Fibroblast of the aortic adventitia (primary cell): ENCODE results near the gene DACT3. TPM values are rescaled to one million over a fixed set of nuclear protein-coding genes. Genes with fewer than 3 reads are reported as not detected.

Experiments used
- DNase-seq: peaks from one replicate; pipeline ENCODE4 v3.0.0-alpha.2; 2010; ENCODE audit warnings: low read depth
- H3K4me3 ChIP-seq: 2 replicates; pipeline ENCODE4 v1.5.1; 2011; ENCODE audit warnings: low read depth, mild to moderate bottlenecking, control low read depth, low read length, moderate library complexity
- total RNA-seq: library from RNA; depleted of rRNA; stranded (reverse); fragments of >200 nt; gene quantifications from 2 replicates; pipeline ENCODE4 v1.2.3, GENCODE V29; 2012; ENCODE audit warnings: low replicate concordance
- TF ChIP-seq, protein P1 (sequence below): IDR thresholded peaks from 2 replicates; pipeline ENCODE4 v1.5.1; 2011; ENCODE audit warnings: mild to moderate bottlenecking, low read length, control low read depth, inconsistent platforms; ENCODE audit not compliant: insufficient read depth

Gene DACT3
- total RNA-seq, 1 donor, result 5.1 TPM

DNA sequence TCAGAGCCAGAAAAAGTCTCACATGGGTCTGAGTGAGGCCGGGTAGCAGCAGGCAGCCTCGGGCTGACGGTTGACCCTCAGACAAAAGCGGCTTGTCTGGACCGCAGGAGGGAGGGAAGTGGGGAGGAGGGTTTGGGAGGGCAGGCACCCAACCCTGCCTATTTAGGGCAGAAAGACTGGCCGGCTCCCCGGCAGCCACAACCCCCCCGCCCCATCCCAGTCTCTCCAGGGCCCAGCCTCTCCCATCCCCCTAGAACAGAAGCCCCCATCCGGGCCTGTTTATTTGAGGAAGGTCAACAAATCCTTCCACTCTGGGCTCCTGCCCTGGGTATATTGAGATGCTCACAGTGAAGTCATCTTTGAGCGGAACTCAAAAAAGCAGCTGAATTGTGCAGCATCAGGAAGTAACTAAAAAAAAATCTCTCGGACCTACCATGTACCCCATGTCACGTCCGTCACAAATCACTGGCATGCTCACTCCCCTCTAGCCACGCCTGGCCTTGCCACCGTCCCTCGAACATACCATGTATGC, 6.3 kb downstream of the DACT3 start:
- no peak for DNase-seq
- TF ChIP-seq, protein P1, sequence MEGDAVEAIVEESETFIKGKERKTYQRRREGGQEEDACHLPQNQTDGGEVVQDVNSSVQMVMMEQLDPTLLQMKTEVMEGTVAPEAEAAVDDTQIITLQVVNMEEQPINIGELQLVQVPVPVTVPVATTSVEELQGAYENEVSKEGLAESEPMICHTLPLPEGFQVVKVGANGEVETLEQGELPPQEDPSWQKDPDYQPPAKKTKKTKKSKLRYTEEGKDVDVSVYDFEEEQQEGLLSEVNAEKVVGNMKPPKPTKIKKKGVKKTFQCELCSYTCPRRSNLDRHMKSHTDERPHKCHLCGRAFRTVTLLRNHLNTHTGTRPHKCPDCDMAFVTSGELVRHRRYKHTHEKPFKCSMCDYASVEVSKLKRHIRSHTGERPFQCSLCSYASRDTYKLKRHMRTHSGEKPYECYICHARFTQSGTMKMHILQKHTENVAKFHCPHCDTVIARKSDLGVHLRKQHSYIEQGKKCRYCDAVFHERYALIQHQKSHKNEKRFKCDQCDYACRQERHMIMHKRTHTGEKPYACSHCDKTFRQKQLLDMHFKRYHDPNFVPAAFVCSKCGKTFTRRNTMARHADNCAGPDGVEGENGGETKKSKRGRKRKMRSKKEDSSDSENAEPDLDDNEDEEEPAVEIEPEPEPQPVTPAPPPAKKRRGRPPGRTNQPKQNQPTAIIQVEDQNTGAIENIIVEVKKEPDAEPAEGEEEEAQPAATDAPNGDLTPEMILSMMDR, result no peak
- no peak overlapping the region for H3K4me3 ChIP-seq

DNA sequence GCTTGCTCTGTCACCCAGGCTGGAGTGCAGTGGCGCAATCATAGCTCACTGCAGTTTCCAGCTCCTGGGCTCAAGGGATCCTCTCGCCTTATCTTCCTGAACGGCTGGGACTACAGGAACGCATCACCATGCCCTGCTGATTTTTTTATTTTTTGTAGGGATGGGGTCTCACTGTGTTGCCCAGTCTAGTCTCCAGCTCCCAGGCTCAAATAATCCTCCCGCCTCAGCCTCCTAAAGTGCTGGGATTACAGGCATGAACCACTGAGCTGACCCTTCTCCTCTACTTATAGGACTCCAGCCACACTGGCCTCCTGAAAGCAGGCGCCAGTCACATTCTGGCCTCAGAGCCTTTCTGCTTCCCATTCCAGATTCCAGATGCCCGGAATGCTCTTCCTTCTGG, 10.5 kb downstream of the DACT3 start:
- no peak for DNase-seq
- no peak overlapping the region for H3K4me3 ChIP-seq
- TF ChIP-seq, protein P1, result no peak

DNA sequence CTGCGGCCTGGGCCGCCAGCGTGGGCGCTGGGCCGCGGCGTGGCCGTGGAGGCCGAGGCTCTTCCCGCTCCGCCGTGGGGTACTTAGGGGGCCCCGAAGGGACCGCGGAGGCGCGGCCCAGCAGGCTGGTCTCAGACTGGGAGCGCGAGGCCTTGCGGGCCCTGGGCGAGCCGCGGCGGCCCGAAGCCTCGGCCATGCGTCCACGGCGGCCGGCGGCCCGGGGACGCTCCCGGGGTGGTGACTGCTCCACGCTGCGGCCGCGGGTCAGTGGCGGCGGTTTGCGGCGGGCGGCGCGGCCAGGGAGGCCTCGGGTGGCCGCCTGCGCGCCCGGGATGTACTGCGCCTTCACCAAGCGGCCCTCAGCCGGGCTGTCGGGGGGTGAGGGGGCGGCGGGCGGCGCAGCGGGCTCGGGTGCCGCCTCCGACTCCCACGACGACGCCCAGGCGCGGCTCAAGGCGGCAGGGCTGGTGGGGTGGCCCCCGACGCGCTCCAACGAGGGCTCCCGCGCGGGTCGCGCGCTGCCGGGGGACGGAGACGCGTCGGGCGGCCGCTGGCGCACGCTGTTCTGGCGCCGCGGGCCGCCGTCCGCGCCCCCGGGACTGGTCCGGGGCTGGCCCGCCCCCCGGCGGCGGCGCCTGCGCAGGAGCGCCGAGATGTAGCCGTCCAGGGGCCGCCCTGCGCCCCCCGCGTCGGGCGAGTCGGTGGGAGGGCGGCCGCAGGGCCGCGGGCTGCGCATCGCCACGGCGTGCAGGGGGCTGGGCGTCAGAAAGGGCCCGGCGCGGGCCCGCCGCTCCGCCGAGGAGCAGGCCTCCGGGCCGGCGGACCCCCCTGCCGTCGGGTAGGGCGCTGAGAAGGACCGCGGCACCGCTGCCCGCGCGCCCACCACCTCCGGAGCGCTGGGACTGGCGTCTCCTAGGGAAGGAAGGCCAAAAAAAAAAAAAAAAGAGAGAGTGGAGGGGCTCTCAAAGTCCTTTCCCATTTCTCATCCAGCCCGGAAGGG, 11.7 kb downstream of the DACT3 start:
- TF ChIP-seq, protein P1, result no peak
- no peak for DNase-seq
- no peak overlapping the region for H3K4me3 ChIP-seq

DNA sequence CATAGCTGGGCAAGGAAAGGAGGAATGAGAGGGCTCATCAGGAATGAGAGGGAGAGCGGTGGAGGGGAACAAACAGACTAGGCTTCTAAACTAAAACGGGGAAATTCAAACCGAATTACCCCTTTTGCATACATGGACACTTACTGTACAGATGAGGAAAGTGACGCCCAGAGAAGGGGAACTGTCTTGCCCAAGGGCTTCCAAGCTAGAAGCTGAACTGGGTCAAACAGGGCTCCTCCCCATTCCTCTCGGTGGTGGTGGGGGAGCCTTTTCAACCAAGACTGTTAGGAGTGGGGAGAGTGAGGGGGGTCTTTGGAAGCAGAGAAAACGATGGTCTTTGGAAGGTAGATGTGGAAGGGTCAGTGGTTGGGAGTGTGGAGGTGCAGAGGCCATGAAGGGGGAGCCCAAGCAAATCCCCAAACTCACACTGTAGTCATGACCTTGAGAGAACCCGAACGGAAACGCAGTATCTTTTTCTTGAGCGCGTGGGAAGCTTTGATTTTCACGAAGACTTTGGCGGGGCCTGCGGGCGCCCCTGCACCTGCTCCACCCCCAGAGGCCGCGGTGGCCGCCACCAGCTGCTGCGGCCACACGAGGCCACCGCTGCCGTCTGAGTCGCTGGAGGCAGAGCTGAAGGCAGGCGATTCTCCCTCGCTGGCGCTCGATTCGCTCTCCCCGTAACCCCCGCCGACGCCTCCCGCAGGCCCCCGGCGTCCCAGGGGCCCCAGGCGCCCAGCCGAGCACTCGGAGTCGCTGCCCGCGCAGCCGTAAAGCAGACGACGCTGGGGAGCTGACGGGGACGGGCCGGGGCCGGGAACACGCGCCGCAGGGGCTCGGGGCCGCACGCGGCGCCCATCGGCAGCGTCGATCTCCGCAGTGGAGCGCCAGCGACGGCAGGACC, 12.7 kb downstream of the DACT3 start:
- H3K4me3 ChIP-seq, result no peak overlapping the region
- DNase-seq, result no peak
- TF ChIP-seq, protein P1, result no peak

DNA sequence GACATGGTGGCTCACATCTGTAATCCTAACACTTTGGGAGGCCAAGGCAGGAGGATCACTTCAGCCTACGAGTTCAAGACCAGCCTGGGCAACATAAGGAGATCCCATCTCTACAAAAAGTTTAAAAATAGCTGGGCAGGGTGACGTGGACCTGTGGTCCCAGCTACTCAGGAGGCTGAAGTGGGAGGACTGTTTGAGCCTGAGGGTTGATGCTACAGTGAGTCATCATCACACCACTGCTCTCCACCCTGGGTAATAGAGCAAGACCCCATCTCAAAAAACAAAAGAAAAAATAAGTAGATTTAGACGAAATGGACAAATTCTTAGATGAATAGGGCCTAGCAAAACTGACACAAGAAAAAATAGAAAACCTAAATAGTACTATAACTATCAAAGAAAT, 14.6 kb downstream of the DACT3 start:
- no peak overlapping the region for H3K4me3 ChIP-seq
- TF ChIP-seq, protein P1, result no peak
- DNase-seq, result no peak

DNA sequence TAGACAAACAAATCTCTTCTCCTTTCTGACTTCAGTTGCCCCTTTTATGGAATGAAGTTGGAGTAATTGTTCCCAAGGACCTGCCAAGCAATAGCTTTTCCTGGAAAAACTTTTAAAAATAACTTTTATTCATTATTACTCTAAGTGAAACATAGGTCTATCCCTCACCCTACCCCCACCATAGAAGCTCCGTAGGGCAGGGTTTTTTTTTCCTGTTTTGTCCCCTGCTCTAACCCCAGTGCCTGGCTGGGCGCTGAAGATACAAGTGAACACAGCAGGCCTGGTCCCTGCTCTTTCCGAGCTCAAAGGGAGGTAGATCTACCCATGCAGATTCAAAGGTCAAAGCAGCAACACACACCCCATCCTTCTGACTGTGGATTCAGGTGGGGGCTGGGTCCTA, 16.3 kb downstream of the DACT3 start:
- TF ChIP-seq, protein P1, result no peak
- no peak overlapping the region for H3K4me3 ChIP-seq
- DNase-seq, result no peak
